Measurements from ENCODE around the gene USP32.

DNA sequence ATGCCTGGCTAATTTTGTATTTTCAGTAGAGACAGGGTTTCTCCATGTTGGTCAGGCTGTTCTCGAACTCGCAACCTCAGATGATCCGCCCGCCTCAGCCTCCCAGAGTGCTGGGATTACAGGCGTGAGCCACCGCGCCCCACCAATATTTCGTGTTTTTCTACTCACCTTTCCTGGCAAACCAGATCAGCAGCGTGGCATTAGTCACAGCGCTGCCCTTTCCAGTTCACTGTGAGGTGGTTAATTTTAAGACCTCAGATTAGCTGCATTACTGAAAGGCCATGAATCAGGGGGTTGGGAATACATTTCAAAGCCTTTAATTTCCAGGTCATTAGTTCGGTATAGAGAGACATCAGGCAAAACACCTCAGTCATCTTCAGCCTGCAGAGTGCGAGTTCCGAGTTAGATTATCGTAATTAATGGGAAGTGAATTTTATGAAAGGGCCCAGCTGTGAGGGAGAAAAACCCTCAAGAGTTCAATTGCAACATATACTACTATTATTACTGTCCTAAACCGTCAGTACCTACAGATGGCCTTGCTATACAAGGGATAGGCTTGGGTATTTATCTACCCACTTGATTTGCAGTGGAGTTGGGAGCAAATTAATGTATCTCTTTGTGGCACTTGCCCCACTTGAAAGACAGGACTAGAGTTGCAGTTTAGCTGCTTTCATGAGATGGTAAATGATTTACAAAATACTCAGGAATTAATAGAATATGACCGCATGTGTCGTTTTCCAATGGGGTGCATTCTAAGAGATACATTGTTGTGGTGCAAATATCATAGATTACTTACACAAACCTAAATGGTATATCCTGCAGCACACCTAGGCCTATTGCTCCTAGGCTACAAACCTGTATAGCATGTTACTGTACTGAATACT lies 2.1 kb upstream of the USP32 start:
- TF ChIP-seq, protein P1, sequence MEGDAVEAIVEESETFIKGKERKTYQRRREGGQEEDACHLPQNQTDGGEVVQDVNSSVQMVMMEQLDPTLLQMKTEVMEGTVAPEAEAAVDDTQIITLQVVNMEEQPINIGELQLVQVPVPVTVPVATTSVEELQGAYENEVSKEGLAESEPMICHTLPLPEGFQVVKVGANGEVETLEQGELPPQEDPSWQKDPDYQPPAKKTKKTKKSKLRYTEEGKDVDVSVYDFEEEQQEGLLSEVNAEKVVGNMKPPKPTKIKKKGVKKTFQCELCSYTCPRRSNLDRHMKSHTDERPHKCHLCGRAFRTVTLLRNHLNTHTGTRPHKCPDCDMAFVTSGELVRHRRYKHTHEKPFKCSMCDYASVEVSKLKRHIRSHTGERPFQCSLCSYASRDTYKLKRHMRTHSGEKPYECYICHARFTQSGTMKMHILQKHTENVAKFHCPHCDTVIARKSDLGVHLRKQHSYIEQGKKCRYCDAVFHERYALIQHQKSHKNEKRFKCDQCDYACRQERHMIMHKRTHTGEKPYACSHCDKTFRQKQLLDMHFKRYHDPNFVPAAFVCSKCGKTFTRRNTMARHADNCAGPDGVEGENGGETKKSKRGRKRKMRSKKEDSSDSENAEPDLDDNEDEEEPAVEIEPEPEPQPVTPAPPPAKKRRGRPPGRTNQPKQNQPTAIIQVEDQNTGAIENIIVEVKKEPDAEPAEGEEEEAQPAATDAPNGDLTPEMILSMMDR (conservative IDR thresholded peaks at IDR 0.05; ENCODE audit: low read length): no peak
- no peak for TF ChIP-seq EZH2phosphoT487 (IDR thresholded peaks at IDR 0.05; ENCODE audit: borderline replicate concordance)

All from Loucy (cell line).